Ovary (tissue), 9 donors: ENCODE data around the gene CWC22. TPM values are rescaled to one million over a fixed set of nuclear protein-coding genes. Genes with fewer than 3 reads are reported as not detected.

ENCODE experiments used
- DNase-seq, 5 donors: peaks; one replicate each; pipeline ENCODE4 v3.0.0-alpha.2; 2019 to 2020
- H3K27ac ChIP-seq, 2 donors: fragments of 200-600 bp; one replicate each; pipeline versions ENCODE4 v1.5.1 to v1.8.0; 2019 to 2022
- H3K27me3 ChIP-seq: fragments of 200-600 bp; one replicate; pipeline ENCODE4 v1.8.0; 2022
- H3K36me3 ChIP-seq: fragments of 200-600 bp; sonication (generic); one replicate; pipeline ENCODE4 v1.5.1; 2019
- H3K4me1 ChIP-seq: one replicate; pipeline ENCODE4 v1.8.1; 2013; ENCODE audit warnings: mild to moderate bottlenecking, moderate library complexity; ENCODE audit not compliant: insufficient read depth
- H3K4me3 ChIP-seq: fragments of 200-600 bp; sonication (generic); one replicate; pipeline ENCODE4 v1.5.1; 2017
- H3K9me3 ChIP-seq, 2 donors: fragments of 200-600 bp in 1 of 2; sonication (generic) in 1 of 2; one replicate each; pipeline versions ENCODE4 v1.5.1 to v1.8.1; 2013 to 2019; ENCODE audit warnings: mild to moderate bottlenecking in 1 of 2, moderate library complexity in 1 of 2
- CTCF ChIP-seq, 3 donors: fragments of 450-650 bp in 2 of 3; fragments of 200-600 bp in 1 of 3; IDR thresholded peaks; one replicate each; pipeline versions ENCODE4 v1.5.1 to v1.8.0; 2016 to 2022; ENCODE audit warnings: antibody characterized with exemption in 3 of 3, mild to moderate bottlenecking in 1 of 3
- EP300 ChIP-seq: sonication (generic); formaldehyde crosslinking; IDR thresholded peaks from one replicate; pipeline ENCODE4 v1.6.1; 2017; ENCODE audit warnings: antibody characterized with exemption
- POLR2A ChIP-seq: fragments of 450-650 bp; IDR thresholded peaks from one replicate; pipeline ENCODE4 v1.6.1; 2017; ENCODE audit warnings: antibody characterized with exemption, mild to moderate bottlenecking, moderate library complexity
- WGBS, 3 donors: extraction: QIAGEN DNeasy Blood & Tissue Kit in 1 of 3; methylation state at CpG; one replicate each; pipeline versions ENCODE4 v1.1.5 to v1.1.7; 2013 to 2017; 5-methylcytosine and 5-hydroxymethylcytosine counted together
- intact Hi-C, 4 donors: fragments of 100-400 bp; cut with DNase I; formaldehyde crosslinking; loops; one replicate each; pipeline versions ENCODE4 v1.11.0 to v1.15.1; 2022 to 2023
- polyA plus RNA-seq, 2 donors: library from polyadenylated mRNA; stranded (reverse); fragments of 200-250 nt in 1 of 2; fragments of 350-450 nt in 1 of 2; fragmentation: Illumina TruSeq in 1 of 2; extraction: RNeasy Lipid Tissue Mini Kit (QIAGEN cat#74804) in 1 of 2; gene quantifications; one replicate each; pipeline ENCODE4 v1.2.3, GENCODE V29; 2013 to 2014
- total RNA-seq, 7 donors: library from RNA; depleted of rRNA in 2 of 7; stranded (reverse); fragments of >200 nt in 2 of 7; fragmentation: NEBNext Ultra II Directional in 3 of 7; extraction: Animal tissue kit (Norgen Biotek cat#: 25700) in 3 of 7; gene quantifications; one replicate each; pipeline versions ENCODE4 v1.1.0 to v1.2.4, GENCODE V29; 2016 to 2023
- donor health status: DM: no; HTN: no; CAD: no; lungs with moderate emphysema.
- donor health status: DM: no; HTN: no; CAD: no.
- donor health status: Bipolar disorder and iron deficiency.
- donor health status: DM: yes; HTN: yes; CAD: no.
- donor health status: DM: no; HTN: no; CAD: no.
- donor health status: DM: yes; HTN: yes; CAD: no.

CWC22 gene
- total and polyA plus RNA-seq, 9 donors = 14.9 to 25.2 (median 20.2) TPM

- Histone ChIP-seq H3K4me1 (no peaks in the 10 kb centered on the region), H3K27ac (no peak overlapping the region), H3K9me3 (no peaks in the 10 kb centered on the region), H3K36me3 (peaks cover 4% of the 10 kb centered on the region), H3K4me3 (no peak overlapping the region), H3K27me3 (no peaks in the 10 kb centered on the region)
- intact Hi-C loops = no loop called here
- no peak for DNase-seq
- TF ChIP-seq EP300 = no peak
- 65 to 99% (median 67%) methylated on average over 3 of the region's 3 CpGs for WGBS, 3 donors
Observed at GRCh38 chr2:179949438-179949837, 57.7 kb downstream of the CWC22 start.

DNA sequence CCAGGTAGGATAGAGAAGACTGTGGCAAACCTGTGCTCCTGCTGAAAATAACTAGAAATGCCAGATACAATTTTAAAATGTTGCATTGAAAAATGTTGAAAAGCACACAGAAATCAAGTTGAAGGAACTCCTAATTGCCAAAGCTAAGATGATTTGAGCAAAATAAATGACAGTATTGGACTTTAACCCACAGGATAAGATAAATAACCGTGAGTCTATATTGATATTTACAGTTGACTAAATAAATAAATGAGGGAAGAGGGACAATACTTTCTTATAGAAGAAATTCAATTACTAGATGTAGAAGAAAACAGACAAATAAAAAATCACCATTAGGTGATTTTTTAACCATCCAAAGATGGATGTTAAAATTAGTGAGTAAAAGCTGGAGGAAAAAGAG, 59.0 kb downstream of the CWC22 start:
- H3K9me3 ChIP-seq = no peaks in the 10 kb centered on the region
- DNase-seq = no peak
- H3K36me3 ChIP-seq = peaks cover 4% of the 10 kb centered on the region
- no peaks in the 10 kb centered on the region for H3K27me3 ChIP-seq
- 36 to 54% (median 37%) methylated on average over 1 of the region's 1 CpG for WGBS, 3 donors
- H3K4me3 ChIP-seq = no peak overlapping the region
- intact Hi-C loops = no loop called here
- TF ChIP-seq EP300 (no peak), CTCF (IDR thresholded peaks at IDR 0.05) (no peak), POLR2A (no peak)
- no peak overlapping the region for H3K27ac ChIP-seq
- no peaks in the 10 kb centered on the region for H3K4me1 ChIP-seq

DNA sequence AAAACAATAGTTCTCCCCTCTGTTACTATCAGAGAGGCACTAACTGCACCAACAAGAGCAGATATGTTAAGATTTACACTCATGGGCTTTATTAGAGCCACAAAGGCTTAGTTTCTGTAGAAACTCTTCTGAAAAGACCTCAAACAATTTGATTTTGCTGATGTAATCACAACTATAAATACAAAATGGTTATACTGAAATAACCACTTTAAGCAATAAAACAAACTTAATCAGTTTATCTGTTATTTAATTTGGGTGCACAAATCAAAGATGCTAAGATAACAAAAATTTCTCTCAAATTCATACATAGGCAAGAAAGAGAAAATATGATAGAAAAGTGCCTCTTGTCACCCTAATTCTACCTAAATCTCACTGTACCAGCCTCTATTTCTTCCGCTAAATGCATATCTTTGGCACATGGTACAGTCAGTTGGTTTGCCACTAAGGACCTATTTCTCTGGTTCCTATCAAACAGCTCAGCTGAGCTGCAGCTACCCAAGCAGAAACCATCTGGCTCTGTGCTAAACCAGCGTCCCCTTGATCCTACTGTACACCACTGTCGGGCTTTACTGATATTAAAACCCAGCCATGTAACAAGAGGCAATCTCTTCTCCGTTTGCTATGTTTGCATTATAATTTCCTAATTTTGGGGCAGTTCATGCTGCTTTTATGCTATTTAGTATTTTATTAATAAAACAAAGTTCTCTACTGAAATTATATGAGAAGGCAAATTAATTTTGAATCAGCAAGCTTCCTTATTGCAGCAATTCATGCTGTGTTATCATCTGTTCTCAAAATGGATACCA, 60.1 kb downstream of the CWC22 start:
- no peak overlapping the region for H3K27ac ChIP-seq
- no peak for TF ChIP-seq POLR2A
- TF ChIP-seq EP300 = no peak
- TF ChIP-seq CTCF (IDR thresholded peaks at IDR 0.05) = no peak
- H3K9me3 ChIP-seq = no peaks in the 10 kb centered on the region
- no peaks in the 10 kb centered on the region for H3K4me1 ChIP-seq
- WGBS, 3 donors = 93 to 97% (median 94%) methylated on average over 4 of the region's 4 CpGs
- H3K36me3 ChIP-seq = peaks cover 4% of the 10 kb centered on the region
- no peak for DNase-seq
- no peaks in the 10 kb centered on the region for H3K27me3 ChIP-seq
- intact Hi-C loops = no loop called here
- H3K4me3 ChIP-seq = no peak overlapping the region

DNA sequence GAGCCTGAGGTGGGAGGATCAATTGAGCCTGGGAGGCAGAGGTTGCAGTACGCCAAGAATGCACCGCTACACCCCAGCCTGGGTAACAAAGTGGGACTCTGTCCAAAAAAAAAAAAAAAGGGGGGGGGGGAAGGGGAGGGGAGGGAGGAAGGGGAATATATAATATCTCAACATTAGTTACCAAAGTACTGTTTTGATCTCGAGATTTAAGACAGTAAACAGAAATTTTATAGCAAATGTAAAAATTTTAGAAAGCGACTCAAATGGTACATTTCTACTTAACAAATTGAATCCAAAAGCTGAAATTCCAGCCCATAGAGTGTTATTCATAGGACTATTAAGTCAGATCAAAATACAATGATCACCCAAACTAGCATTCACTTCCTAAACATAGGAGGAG, 60.8 kb downstream of the CWC22 start:
- TF ChIP-seq CTCF (IDR thresholded peaks at IDR 0.05) = no peak
- TF ChIP-seq EP300 = no peak
- TF ChIP-seq POLR2A = no peak
- Histone ChIP-seq H3K4me1 (no peaks in the 10 kb centered on the region), H3K27me3 (no peaks in the 10 kb centered on the region), H3K27ac (no peak overlapping the region), H3K4me3 (no peak overlapping the region), H3K36me3 (peaks cover 4% of the 10 kb centered on the region), H3K9me3 (no peaks in the 10 kb centered on the region)
- 94 to 98% (median 97%) methylated on average over 4 of the region's 4 CpGs for WGBS, 3 donors
- intact Hi-C loops = no loop called here
- no peak for DNase-seq

- intact Hi-C loops = no loop called here
- TF ChIP-seq EP300 (no peak), CTCF (IDR thresholded peaks at IDR 0.05) (no peak), POLR2A (no peak)
- Histone ChIP-seq H3K27ac (no peak overlapping the region), H3K27me3 (no peaks in the 10 kb centered on the region), H3K4me3 (no peak overlapping the region), H3K36me3 (no peaks in the 10 kb centered on the region), H3K4me1 (no peaks in the 10 kb centered on the region), H3K9me3 (no peaks in the 10 kb centered on the region)
- WGBS, 3 donors = 70 to 75% (median 72%) methylated on average over 5 of the region's 5 CpGs
- no peak for DNase-seq
Observed at GRCh38 chr2:179939259-179939658, 67.8 kb downstream of the CWC22 start.
